Type B pancreatic cell (in vitro differentiated cells): ENCODE results near the gene HMCN1. TPM values are rescaled to one million over a fixed set of nuclear protein-coding genes. Genes with fewer than 3 reads are reported as not detected.

Experiments used
- DNase-seq: peaks from one replicate; pipeline ENCODE4 v3.0.0; 2021; ENCODE audit warnings: mixed read lengths; ENCODE audit not compliant: unreplicated experiment; ENCODE audit errors: extremely low spot score
- H3K27ac Mint-ChIP-seq: 2 replicates; pipeline ENCODE4 v1.8.0; 2021; ENCODE audit warnings: mild to moderate bottlenecking, mixed read lengths
- H3K27me3 Mint-ChIP-seq: 2 replicates; pipeline ENCODE4 v1.8.0; 2021; ENCODE audit warnings: mixed read lengths
- H3K36me3 Mint-ChIP-seq: 2 replicates; pipeline ENCODE4 v1.8.0; 2021; ENCODE audit warnings: mixed read lengths
- H3K4me1 Mint-ChIP-seq: one replicate; pipeline ENCODE4 v1.8.0; 2021; ENCODE audit warnings: mixed read lengths; ENCODE audit not compliant: unreplicated experiment
- H3K4me3 Mint-ChIP-seq: 2 replicates; pipeline ENCODE4 v1.8.0; 2021; ENCODE audit warnings: mild to moderate bottlenecking, mixed read lengths
- H3K9me3 Mint-ChIP-seq: 2 replicates; pipeline ENCODE4 v1.8.0; 2021; ENCODE audit warnings: mixed read lengths
- total RNA-seq: library from RNA; stranded (reverse); gene quantifications from 2 replicates; pipeline ENCODE4 v1.2.1, GENCODE V29; 2021; ENCODE audit warnings: low replicate concordance
- TF ChIP-seq, protein P1 (sequence below): fragments of 200-600 bp; sonication (generic); conservative IDR thresholded peaks from 2 replicates; pipeline ENCODE4 v1.5.0; 2021; ENCODE audit warnings: antibody characterized with exemption, mild to moderate bottlenecking

The HMCN1 gene
- total RNA-seq, 1 donor from 2014 or later: 13.2 TPM

GRCh38 chr1:186044079-186044685, 310.0 kb downstream of the HMCN1 start:
- Mint-ChIP-seq H3K4me1 (no peaks in the 10 kb centered on the region), H3K36me3 (no peaks in the 10 kb centered on the region), H3K9me3 (no peaks in the 10 kb centered on the region), H3K4me3 (no peak overlapping the region), H3K27me3 (no peaks in the 10 kb centered on the region), H3K27ac (no peak overlapping the region)
- TF ChIP-seq, protein P1, sequence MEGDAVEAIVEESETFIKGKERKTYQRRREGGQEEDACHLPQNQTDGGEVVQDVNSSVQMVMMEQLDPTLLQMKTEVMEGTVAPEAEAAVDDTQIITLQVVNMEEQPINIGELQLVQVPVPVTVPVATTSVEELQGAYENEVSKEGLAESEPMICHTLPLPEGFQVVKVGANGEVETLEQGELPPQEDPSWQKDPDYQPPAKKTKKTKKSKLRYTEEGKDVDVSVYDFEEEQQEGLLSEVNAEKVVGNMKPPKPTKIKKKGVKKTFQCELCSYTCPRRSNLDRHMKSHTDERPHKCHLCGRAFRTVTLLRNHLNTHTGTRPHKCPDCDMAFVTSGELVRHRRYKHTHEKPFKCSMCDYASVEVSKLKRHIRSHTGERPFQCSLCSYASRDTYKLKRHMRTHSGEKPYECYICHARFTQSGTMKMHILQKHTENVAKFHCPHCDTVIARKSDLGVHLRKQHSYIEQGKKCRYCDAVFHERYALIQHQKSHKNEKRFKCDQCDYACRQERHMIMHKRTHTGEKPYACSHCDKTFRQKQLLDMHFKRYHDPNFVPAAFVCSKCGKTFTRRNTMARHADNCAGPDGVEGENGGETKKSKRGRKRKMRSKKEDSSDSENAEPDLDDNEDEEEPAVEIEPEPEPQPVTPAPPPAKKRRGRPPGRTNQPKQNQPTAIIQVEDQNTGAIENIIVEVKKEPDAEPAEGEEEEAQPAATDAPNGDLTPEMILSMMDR: no peak
- no peak for DNase-seq

- no peaks in the 10 kb centered on the region for H3K36me3 Mint-ChIP-seq
- TF ChIP-seq, protein P1: no peak
Observed at GRCh38 chr1:186046437-186047211, 312.4 kb downstream of the HMCN1 start.

DNA sequence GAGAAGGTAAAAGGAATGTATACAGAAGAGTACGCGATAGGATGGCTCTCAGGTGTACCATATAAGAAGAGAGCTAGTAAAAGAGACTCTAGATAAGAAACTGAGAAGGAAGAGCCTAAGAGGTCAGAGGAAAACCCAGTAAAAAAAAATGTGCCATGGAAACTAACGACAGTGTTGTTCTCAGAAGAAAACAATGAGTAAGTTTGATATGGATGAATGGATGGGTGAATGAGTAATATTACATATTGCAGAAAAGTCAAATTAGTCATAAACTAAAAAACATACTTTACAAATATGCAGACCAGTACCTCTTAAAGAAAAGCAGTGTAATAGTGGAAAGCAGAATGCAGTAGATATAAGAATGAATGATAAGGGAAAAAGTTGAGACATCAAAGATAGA, 316.2 kb downstream of the HMCN1 start:
- no peak overlapping the region for H3K4me3 Mint-ChIP-seq
- no peaks in the 10 kb centered on the region for H3K27me3 Mint-ChIP-seq
- H3K9me3 Mint-ChIP-seq: no peaks in the 10 kb centered on the region
- H3K27ac Mint-ChIP-seq: no peak overlapping the region
- TF ChIP-seq, protein P1: no peak
- no peaks in the 10 kb centered on the region for H3K4me1 Mint-ChIP-seq
- H3K36me3 Mint-ChIP-seq: no peaks in the 10 kb centered on the region
- DNase-seq: no peak

More at GRCh38 chr1:186046437-186047211, 312.4 kb downstream of the HMCN1 start:
- Mint-ChIP-seq H3K27ac (no peak overlapping the region), H3K9me3 (no peaks in the 10 kb centered on the region), H3K27me3 (no peaks in the 10 kb centered on the region), H3K4me1 (no peaks in the 10 kb centered on the region), H3K4me3 (no peak overlapping the region)
- no peak for DNase-seq

- H3K36me3 Mint-ChIP-seq: no peaks in the 10 kb centered on the region
- H3K4me3 Mint-ChIP-seq: no peak overlapping the region
- DNase-seq: no peak
- H3K27me3 Mint-ChIP-seq: no peaks in the 10 kb centered on the region
- TF ChIP-seq, protein P1: no peak
- H3K27ac Mint-ChIP-seq: no peak overlapping the region
- no peaks in the 10 kb centered on the region for H3K9me3 Mint-ChIP-seq
- H3K4me1 Mint-ChIP-seq: no peaks in the 10 kb centered on the region
Observed at GRCh38 chr1:186054003-186054402, 319.8 kb downstream of the HMCN1 start.

DNA sequence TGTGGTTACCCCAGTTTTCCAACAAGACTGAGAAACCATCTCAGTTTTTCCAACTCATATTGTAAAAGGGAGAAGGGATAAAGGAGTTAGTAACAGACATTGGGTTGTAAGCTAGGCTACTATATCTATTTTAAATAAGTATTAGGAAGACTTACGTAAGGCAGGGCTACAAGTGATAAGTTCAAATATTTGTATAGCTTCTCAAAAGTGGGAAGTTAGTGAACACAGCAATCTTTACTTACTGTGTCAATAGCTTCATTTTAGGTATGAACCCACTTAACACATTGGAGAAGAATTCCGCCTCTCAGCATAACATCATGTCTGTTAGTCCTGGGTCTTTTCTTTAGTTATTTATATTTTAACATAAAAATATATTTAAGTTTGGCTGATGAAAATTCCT, 320.7 kb downstream of the HMCN1 start:
- Mint-ChIP-seq H3K4me3 (no peak overlapping the region), H3K27me3 (no peaks in the 10 kb centered on the region), H3K27ac (no peak overlapping the region), H3K9me3 (no peaks in the 10 kb centered on the region), H3K36me3 (no peaks in the 10 kb centered on the region), H3K4me1 (no peaks in the 10 kb centered on the region)
- TF ChIP-seq, protein P1: no peak
- DNase-seq: no peak
